GM21381 (cell line): ENCODE data around the gene OR2V1.
A peak's percentile ranks its signal among the peaks of the same experiment; 100 is the strongest.
"Not testable (repeated sequence)": the region's sequence is repeated elsewhere in the genome, so short reads cannot be mapped to it uniquely, and the experiment has no call there.

Source experiments
- ATAC-seq: cut with Tn5 transposase; IDR thresholded peaks from one replicate; pipeline ENCODE4 v1.9.1; 2021; ENCODE audit warnings: mild to moderate bottlenecking, moderate library complexity; ENCODE audit not compliant: unreplicated experiment

Gene OR2V1, protein sequence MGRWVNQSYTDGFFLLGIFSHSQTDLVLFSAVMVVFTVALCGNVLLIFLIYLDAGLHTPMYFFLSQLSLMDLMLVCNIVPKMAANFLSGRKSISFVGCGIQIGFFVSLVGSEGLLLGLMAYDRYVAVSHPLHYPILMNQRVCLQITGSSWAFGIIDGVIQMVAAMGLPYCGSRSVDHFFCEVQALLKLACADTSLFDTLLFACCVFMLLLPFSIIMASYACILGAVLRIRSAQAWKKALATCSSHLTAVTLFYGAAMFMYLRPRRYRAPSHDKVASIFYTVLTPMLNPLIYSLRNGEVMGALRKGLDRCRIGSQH

DNA sequence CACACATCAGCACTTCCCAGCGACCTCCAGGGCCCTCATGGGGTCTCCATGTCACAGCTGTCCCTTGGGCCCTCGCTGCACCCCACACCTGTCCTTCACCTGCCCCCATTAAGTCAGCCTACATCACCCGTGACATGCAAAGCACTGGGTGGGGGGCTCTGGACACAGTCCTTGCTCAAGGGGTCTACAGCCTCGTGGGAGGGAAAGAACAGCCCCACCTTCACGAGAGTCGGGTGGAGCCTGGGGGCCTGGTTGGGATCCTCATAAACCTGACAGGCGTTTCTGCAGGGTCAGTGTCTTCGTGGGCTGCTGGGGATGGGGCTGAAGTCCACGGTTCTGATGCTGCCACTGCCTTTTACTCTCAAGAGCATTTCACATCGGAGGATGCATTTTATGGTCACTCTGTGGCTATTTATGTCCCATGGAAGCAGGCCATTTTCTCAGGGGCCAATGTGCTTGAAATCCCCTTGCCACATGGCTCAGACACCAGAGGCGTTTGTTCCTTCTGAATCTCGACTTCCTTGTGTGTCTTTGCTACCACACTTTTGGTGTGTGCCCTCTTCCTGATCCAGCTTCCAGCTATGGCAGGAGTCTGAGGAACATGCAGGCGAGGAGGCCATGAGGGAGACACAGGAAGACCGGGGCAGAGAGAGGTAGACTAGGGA lies at the start of gene OR2V1:
OR2V1 (minus strand) TSS at position 338 of the 665 bp plus-strand sequence. CDS start 5,865 bp downstream, outside the sequence.
- no peak for ATAC-seq

- ATAC-seq = not testable (repeated sequence)
Observed at GRCh38 chr5:181177559-181177958, 46.6 kb upstream of the OR2V1 start.

DNA sequence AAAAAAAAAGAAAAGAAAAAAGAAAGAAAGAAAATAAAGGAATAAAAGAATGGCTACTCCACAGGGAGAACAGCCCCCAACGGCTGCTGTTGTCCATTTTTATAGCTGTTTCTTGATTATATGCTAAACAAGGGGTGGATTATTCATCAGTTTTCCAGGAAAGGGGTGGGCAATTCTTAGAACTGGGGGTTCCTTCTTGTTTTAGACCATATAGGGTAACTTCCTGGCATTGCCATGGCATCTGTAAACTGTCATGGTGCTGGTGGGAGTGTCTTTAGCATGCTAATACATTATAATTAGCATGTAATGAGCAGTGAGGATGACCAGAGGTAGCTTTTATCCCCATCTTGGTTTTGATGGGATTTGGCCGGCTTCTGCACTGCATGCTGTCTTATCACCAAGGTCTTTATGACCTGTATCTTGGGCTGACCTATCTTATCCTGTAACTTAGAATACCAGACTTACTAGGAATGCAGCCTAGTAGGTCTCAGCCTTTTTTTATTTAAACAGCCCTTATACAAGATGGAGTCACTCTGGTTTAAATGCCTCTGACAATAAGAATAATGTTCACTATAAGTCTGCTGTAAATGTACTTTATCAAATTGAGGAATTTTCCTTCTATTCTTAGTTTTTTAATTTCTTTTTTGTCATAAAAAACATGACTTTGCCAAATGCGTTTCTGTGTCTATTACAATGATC lies 45.4 kb upstream of the OR2V1 start:
- ATAC-seq = no peak

- ATAC-seq = peak; percentile 49
Observed at GRCh38 chr5:181173420-181174342, 42.7 kb upstream of the OR2V1 start.

DNA sequence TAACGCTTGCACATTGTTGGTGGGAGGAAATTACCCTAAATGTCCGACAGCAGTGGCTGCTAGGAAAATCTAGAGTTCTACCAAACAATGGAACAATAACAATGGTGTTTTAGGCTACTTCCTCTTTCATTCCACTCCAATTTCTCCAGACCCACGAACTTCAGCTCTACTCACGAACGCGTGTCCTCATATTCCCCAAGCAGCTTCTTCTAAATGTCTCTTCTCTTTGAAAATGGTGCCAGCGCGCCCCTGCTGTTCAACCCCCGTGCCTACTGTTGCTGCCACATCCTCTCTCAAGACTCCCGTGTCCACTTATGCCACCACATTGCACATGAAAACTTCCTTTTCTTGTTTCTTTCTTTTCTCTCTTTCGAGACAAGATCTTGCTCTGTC lies 42.1 kb upstream of the OR2V1 start:
- peak; percentile 27 for ATAC-seq

DNA sequence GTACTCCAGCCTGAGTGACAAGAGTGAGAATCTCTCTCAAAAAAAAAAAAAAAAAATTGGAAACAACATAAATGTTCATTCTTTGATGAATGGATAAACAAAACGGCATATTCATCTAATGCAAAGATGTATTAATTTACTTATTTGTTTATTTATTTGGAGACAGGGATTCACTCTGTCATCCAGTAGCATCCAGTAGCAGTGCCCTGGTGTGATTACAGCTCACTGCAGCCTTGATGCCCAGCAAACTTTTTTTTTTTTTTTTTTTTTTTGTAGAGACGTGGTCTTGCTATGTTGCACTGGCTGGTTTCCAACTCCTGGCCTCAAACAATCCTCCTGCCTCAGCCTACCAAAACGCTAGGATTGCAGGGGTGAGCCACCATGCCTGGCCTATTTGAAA lies 40.8 kb upstream of the OR2V1 start:
- no peak for ATAC-seq

- ATAC-seq = no peak
Observed at GRCh38 chr5:181170996-181171395, 40.0 kb upstream of the OR2V1 start.

GRCh38 chr5:181170237-181170825 lies 39.4 kb upstream of the OR2V1 start:
- peak; percentile 11 for ATAC-seq

DNA sequence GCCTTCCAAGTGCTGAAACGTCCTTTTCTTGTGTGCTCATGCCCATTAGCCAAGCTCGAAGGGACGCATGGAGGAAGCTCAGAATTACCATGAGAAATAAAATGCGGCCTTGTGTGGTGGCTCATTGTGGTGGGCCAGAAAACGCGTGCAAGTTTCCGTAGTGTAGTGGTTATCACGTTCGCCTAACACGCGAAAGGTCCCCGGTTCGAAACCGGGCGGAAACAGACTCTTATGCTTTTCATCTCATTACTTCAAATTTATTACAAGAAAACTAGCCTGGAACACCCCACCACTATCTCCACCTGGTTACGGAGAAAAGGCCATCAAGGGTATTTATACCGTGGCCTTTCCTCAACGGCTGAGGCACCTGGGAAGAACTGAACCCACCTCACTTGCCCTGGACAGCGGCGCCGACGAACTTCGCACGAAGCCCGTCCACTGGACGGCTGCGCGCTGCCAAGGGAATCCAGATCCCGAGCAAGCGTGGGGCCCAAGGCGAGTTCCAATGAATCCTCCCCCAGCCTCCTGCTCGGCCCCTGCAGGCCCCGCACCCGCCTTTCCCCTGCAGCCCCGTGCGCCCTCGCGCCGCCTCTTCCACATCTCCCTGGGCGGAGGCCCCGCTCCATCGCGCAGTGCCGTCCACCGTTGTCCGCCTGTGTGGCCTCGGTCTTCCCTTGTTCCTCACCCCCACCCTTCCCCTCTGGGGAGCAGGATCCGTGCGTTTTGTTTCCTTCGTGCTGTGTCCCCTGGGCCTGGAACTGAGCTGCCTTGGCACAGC lies 38.7 kb upstream of the OR2V1 start:
- peak; percentile 35 for ATAC-seq

DNA sequence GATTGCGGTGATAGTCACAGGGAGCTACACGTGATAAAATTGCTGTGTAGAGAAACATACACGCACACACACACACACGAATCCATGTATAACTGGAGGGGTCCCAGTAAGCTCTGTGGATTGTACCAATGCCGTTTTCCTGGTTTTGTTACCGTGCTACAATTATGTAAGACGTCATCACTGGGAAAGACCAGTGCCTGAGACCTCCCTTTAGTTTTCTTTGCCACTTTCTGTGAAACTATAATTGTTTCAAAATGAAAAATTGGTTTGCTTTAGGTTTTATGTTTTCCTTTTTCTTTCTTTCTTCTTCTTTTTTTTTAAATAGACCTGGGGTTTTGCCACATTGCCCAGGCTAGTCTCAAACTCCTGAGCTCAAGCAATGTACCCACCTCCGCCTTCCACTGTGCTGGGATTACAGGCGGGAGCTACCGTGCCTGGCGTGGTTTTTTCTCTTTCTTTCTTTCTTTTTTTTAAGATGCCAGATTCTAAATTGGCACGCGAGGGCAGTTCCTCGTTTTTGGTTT lies 37.7 kb upstream of the OR2V1 start:
- ATAC-seq = no peak

DNA sequence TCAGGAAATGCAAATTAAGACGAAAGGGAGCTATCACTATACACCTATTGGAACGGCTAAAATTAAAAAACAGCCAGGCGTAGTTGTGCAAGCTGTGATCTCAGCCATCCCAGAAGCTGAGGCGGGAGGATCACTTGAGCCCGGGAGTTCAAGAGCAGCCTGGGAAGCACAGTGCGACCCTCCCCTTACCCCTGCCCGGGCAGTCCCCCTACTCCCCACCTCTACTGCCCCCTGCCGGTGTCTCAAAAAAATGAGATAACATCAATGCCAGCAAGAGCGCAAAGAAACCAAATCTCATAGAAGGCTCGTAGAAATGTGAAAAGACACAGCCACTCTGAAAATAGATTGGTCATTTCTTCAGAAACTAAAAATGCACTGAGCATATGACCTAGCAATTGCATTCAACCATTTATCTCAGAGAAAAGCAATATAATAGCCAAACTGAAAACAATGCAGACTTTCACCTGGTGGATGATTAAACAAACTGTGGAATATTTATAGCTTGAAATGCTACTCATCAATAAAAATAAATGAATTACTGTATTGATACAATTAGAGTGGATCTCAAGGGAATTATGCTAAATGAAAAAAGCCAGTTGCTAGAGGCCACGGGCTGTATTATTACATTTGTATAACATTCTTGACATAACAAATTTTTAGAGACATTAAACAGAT lies 37.0 kb upstream of the OR2V1 start:
- no peak for ATAC-seq

DNA sequence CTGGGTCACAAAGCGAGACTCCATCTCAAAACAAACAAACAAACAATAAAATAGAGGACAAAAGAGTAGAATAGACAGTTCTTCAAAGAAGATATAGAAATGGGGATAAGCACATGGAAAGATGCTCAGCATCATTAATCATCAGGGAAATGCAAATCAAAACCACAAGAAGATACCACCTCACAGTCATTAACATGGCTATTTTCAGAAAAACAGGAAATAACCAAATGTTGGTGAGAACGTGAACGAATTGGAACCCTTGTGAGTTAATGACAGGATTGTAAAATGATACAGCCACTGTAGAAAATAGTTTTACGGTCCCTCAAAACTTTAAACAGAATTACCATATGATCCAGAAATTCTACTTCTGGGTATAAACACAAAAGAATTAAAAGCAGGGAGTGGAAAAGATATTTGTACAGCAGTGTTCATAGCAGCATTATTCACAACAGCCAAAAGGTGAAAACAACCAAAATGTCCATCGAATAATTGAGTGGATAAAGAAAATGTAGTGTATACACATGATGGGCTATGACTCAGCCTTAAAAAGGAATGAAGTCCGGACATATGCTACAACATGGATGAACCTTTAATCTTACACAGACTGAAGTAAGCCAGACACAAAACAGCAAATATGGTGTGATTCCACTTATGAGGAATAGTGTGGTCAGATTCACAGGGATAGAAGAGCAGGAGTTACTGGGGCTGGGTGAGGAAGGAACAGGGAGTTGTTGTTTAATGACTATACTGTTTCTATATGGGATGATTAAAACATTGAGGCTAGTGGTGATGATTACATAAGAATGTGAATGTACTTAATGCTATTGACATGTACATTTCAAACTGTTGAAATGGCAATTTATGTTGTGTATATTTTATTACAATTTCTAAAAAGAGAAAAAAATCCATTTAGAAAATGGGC lies 36.1 kb upstream of the OR2V1 start:
- ATAC-seq = no peak

GRCh38 chr5:181164076-181164952 lies 33.3 kb upstream of the OR2V1 start:
- ATAC-seq = no peak

DNA sequence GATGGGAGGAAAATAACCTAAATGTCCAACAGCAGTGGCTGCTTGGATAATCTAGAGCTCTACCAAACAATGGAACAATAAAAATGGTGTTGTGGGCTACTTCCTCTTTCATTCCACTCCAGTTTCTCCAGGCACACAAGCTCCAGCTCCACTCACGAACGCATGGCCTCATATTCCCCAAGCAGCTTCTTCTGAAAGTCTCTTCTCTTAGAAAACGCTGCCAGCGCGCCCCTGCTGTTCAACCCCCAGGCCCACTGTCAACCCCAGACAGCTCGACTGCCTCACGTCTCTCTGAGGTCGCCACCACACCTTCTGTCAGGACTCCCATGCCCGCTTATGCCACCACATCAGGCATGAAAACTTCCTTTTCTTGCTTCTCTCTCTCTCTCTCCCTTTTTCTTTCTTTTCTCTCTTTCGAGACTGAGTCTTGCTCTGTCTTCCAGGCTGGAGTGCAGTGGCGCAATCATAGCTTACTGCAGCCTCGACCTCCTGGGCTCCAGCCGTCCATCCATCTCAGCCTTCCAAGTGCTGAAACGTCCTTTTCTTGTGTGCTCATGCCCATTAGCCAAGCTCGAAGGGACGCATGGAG lies 32.6 kb upstream of the OR2V1 start:
- ATAC-seq = no peak

DNA sequence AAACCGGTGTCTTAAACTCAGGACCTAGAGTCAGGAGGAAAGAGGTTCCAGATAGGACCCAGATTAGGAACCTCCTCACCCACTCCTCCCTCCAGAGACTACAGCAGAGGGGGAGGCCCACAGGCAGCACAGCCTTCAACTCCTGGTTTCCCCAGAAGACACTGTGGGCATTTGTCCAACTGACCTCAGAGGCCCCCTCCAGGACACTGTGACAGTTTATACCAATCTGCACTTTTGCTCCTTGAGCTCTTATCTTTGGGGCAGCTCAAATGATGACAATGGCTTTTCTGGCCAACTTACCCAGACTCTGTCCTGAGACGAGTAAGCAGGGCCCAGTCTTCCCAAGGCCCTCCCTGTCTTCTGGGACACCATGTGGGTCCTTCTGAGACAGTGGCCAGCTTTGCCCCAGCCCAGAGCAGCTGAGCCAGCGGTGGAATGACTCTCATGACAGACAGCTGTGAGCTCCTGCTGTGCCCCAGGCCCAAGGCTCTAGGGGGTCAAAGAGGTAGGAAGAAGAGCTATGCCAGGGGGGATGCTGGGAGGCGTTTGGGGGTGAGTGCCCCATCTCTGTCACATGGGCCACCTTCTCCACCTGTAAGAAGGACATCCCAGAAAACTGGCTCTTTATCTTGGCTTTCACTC lies 30.7 kb upstream of the OR2V1 start:
- no peak for ATAC-seq
